ENCODE data around the gene RNF151. TPM values are rescaled to one million over a fixed set of nuclear protein-coding genes. Genes with fewer than 3 reads are reported as not detected.

Gene RNF151
- polyA plus RNA-seq, 3 donors, result 0.13 TPM; not detected in 2

- WGBS, 3 donors, result 90 to 93% (median 92%) methylated on average over 15 of the region's 15 CpGs
- H3K27ac ChIP-seq (ENCODE audit: low read depth, low read length), result no peak overlapping the region
Measured at GRCh38 chr16:2013527-2013926, 46.9 kb downstream of the RNF151 start.

- no peak overlapping the region for H3K27ac ChIP-seq (ENCODE audit: low read depth, low read length)
- WGBS, 3 donors, result 80 to 88% (median 82%) methylated on average over 24 of the region's 24 CpGs
Measured at GRCh38 chr16:2015117-2015946, 48.7 kb downstream of the RNF151 start.

GRCh38 chr16:2015947-2016208, 49.2 kb downstream of the RNF151 start:
- 77 to 84% (median 83%) methylated on average over 7 of the region's 7 CpGs for WGBS, 3 donors

GRCh38 chr16:2016407-2016922, 49.8 kb downstream of the RNF151 start:
- WGBS, 3 donors, result 44 to 45% (median 45%) methylated on average over 13 of the region's 13 CpGs
- H3K27ac ChIP-seq (ENCODE audit: low read depth, low read length), result no peak overlapping the region

More at GRCh38 chr16:2015947-2016208, 49.2 kb downstream of the RNF151 start:
- H3K27ac ChIP-seq (ENCODE audit: low read depth, low read length), result no peak overlapping the region

Other genes with a start within 250 kb of the RNF151 start
- gene NME3, start 195.3 kb upstream of the RNF151 start, polyA plus RNA-seq, result 10 to 100 TPM; 60.5 to 88.3 (median 79.7) TPM
- 1 to 10 TPM; 4.6 to 8.0 (median 7.7) TPM for gene EME2, start 194.0 kb upstream of the RNF151 start, polyA plus RNA-seq
- 100 to 1,000 TPM in 2 of 3 donors, 10 to 100 TPM in 1; 71.0 to 120 (median 108) TPM for gene MRPS34, start 193.7 kb upstream of the RNF151 start, polyA plus RNA-seq
- 10 to 100 TPM; 73.8 to 87.2 (median 76.2) TPM for gene SPSB3, start 184.3 kb upstream of the RNF151 start, polyA plus RNA-seq
- 10 to 100 TPM; 53.8 to 71.8 (median 59.2) TPM for gene NUBP2, start 183.9 kb upstream of the RNF151 start, polyA plus RNA-seq
- 1 to 10 TPM in 2 of 3 donors, under 1 TPM in 1; 0.45 to 1.5 (median 1.4) TPM for gene IGFALS, start 173.2 kb upstream of the RNF151 start, polyA plus RNA-seq
- gene HAGH, start 140.0 kb upstream of the RNF151 start, polyA plus RNA-seq, result 100 to 1,000 TPM in 1 of 3 donors, 10 to 100 TPM in 2; 63.9 to 121 (median 71.3) TPM
- gene FAHD1, start 139.7 kb upstream of the RNF151 start, polyA plus RNA-seq, result 10 to 100 TPM; 16.0 to 28.5 (median 21.1) TPM
- under 1 TPM in 2 of 3 donors, not detected in 1; 0.03 to 0.07 TPM for gene MEIOB, start 94.7 kb upstream of the RNF151 start, polyA plus RNA-seq
- gene HS3ST6, start 48.4 kb upstream of the RNF151 start, polyA plus RNA-seq, result under 1 TPM in 1 of 3 donors, not detected in 2; 0.56 TPM
- gene MSRB1, start 23.7 kb upstream of the RNF151 start, polyA plus RNA-seq, result 100 to 1,000 TPM in 1 of 3 donors, 10 to 100 TPM in 2; 74.0 to 108 (median 85.5) TPM
- gene RPL3L, start 12.2 kb upstream of the RNF151 start, polyA plus RNA-seq, result 1 to 10 TPM in 1 of 3 donors, under 1 TPM in 1, not detected in 1; 0.03 to 1.2 TPM
- 100 to 1,000 TPM; 146 to 274 (median 190) TPM for gene NDUFB10, start 7.3 kb upstream of the RNF151 start, polyA plus RNA-seq
- gene RPS2, start 2.0 kb upstream of the RNF151 start, polyA plus RNA-seq, result 1,000 to 10,000 TPM; 3,105 to 3,328 (median 3,324) TPM
- 10 to 100 TPM; 30.5 to 41.8 (median 41.6) TPM for gene TBL3, start 5.2 kb downstream of the RNF151 start, polyA plus RNA-seq
- under 1 TPM in 2 of 3 donors, not detected in 1; 0.15 to 0.67 TPM for gene NOXO1, start 14.6 kb downstream of the RNF151 start, polyA plus RNA-seq
- 10 to 100 TPM; 21.0 to 40.4 (median 30.8) TPM for gene GFER, start 17.3 kb downstream of the RNF151 start, polyA plus RNA-seq
- under 1 TPM in 2 of 3 donors, not detected in 1; 0.24 to 0.43 TPM for gene SYNGR3, start 23.1 kb downstream of the RNF151 start, polyA plus RNA-seq
- gene ZNF598, start 43.0 kb downstream of the RNF151 start, polyA plus RNA-seq, result 10 to 100 TPM; 24.1 to 45.6 (median 42.5) TPM
- gene NPW, start 52.9 kb downstream of the RNF151 start, polyA plus RNA-seq, result under 1 TPM in 2 of 3 donors, not detected in 1; 0.54 to 0.68 TPM
- gene NHERF2, start 60.0 kb downstream of the RNF151 start, polyA plus RNA-seq, result 100 to 1,000 TPM in 2 of 3 donors, 10 to 100 TPM in 1; 28.8 to 317 (median 232) TPM
- gene NTHL1, start 81.0 kb downstream of the RNF151 start, polyA plus RNA-seq, result 10 to 100 TPM; 12.1 to 23.3 (median 14.5) TPM
- 10 to 100 TPM; 39.6 to 60.5 (median 46.8) TPM for gene TSC2, start 81.1 kb downstream of the RNF151 start, polyA plus RNA-seq
- 10 to 100 TPM; 36.9 to 89.6 (median 83.7) TPM for gene PKD1, start 169.0 kb downstream of the RNF151 start, polyA plus RNA-seq
- 10 to 100 TPM in 1 of 3 donors, 1 to 10 TPM in 2; 1.4 to 24.8 (median 1.9) TPM for gene RAB26, start 181.8 kb downstream of the RNF151 start, polyA plus RNA-seq
- gene TRAF7, start 188.9 kb downstream of the RNF151 start, polyA plus RNA-seq, result 10 to 100 TPM; 24.3 to 42.1 (median 42.0) TPM
- under 1 TPM; 0.22 to 0.35 (median 0.30) TPM for gene CASKIN1, start 229.7 kb downstream of the RNF151 start, polyA plus RNA-seq
- 10 to 100 TPM; 53.8 to 56.0 (median 53.9) TPM for gene MLST8, start 238.6 kb downstream of the RNF151 start, polyA plus RNA-seq
- gene BRICD5, start 244.0 kb downstream of the RNF151 start, polyA plus RNA-seq, result 1 to 10 TPM; 3.3 to 9.9 (median 9.2) TPM
- gene PGP, start 248.0 kb downstream of the RNF151 start, polyA plus RNA-seq, result 10 to 100 TPM in 2 of 3 donors, 1 to 10 TPM in 1; 3.8 to 12.6 (median 10.7) TPM